GM12874 (cell line): Measurements from ENCODE around the gene TMEM97.

Experiments
- CTCF ChIP-seq: IDR thresholded peaks from 2 replicates; pipeline ENCODE4 v1.5.1; 2011; ENCODE audit warnings: low read depth, mild to moderate bottlenecking, control low read depth, low read length, moderate library complexity; ENCODE audit not compliant: insufficient read depth

Gene TMEM97

GRCh38 chr17:28295677-28296578, 23.1 kb upstream of the TMEM97 start:
- no peak for TF ChIP-seq CTCF

- TF ChIP-seq CTCF, result no peak
Observed at GRCh38 chr17:28298449-28298848, 20.6 kb upstream of the TMEM97 start.

GRCh38 chr17:28306954-28307401, 12.0 kb upstream of the TMEM97 start:
- TF ChIP-seq CTCF, result no peak

- TF ChIP-seq CTCF, result no peak
Observed at GRCh38 chr17:28313841-28314240, 5.2 kb upstream of the TMEM97 start.

GRCh38 chr17:28315846-28316705, 2.9 kb upstream of the TMEM97 start:
- no peak for TF ChIP-seq CTCF

GRCh38 chr17:28317099-28317965, 1.7 kb upstream of the TMEM97 start:
- no peak for TF ChIP-seq CTCF
